Measurements from ENCODE around the gene BIRC2.

BIRC2 gene

DNA sequence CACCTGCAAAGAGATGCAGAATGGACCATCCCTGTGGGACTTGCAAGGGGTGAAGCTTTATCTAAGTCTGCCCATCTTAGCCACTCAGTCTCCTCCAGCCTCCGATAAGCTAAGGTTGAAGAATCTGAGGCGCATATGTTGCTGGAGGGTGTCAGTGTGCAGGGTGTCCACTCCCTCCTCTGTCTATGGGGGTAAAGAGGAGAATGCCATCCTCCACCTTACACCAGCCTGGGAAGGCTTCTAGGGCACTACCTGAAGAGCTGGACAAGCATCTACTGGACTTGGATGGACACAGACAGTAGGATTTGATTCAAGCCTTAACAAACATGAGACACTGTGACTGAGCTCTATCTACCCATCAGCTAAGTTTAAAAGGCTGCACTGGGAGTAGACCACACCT, 59.1 kb downstream of the BIRC2 start:
- DNase-seq, result no peak

DNA sequence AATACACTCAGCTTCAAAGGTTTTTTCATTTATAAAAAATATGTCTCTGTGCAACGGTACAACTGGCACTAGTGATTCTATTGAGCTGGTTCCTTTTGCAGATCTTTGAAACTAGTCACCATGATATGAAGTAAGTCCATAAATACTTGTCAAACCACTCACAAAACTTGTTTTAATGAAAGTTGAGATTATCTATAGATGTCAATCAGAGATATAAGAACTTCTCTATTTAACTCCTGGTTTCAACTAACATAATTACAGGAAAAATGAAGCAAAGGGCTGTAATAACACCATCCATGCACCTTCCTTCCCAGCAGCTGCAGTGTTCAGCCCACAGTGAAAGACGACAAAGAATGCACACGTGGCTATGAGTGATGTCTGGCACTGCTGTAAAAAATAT, 60.9 kb downstream of the BIRC2 start:
- no peak for DNase-seq

DNA sequence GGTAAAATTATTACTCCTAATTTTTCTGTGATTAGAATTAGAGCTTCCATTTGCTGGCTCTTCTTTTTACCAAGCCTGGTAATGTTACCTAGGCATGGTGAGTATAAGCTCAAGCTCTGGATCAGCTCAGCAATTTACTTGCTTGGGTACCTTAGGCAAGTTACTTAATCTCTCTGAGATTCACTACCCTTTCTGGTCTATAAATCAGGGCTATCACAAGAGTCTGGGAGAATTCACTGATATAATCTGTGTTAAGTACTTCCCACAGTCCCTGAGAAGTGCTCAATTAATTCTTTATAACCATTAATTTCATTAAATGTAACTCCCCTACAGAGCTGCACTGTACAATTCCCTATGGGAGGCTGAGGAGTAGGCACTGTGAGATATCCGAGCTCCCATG, 61.3 kb downstream of the BIRC2 start:
- no peak for DNase-seq

DNA sequence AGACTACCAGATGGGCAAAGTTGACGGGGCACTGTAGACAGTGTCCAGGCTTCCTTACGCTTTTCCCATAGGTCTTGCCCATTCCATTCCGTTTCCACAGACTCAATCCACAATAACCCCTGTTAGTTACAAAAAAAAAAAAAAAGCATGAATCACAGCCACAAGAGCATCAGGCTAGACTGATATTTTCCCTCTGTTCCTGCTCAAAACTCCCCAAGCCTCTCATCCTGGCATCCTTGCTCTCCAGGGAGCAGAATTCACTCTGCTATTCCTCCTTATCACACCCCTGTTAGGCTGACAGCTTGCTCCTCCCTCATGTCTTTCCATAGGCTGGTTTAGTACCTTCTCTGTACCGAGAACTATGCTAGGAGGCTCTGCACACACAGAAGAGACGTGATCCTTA, 63.4 kb downstream of the BIRC2 start:
- no peak for DNase-seq

DNA sequence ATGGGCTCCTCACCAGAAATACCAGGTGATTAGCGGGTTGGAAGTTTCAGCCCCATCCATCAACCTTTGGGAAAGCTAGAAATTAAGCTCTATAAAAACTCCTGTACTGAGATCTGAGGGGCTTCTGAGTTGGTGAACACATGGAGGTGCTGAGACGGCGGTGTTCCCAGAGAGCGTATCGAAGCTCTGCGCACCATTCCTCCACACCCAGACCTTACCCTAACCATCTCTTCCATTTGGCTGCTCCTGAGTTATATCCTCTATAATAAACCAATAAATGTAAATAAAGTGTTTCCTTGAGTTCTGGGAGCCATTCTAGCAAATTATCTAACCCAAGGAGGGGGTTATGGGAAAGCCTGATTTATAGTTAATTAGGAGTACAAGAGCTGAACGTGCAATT, 64.1 kb downstream of the BIRC2 start:
- no peak for DNase-seq

DNA sequence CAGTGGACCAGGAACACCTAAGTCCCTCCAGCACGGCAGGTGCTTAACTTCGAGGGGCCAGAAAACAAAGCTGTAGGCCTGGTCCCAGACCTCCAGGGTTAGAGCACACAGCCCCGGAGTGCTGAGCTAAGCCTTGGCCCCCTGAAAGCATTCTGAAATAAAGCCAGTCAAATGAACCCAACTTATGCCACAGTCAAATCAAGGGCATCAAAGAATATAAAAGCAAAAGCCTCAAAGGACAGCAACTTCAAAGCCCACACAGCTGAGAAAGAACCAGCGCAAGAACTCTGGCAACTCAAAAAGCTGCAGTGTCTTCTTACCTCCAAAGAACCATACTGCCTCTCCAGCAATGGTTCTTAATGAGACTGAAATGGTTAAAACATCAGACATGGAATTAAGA, 66.5 kb downstream of the BIRC2 start:
- no peak for DNase-seq

DNA sequence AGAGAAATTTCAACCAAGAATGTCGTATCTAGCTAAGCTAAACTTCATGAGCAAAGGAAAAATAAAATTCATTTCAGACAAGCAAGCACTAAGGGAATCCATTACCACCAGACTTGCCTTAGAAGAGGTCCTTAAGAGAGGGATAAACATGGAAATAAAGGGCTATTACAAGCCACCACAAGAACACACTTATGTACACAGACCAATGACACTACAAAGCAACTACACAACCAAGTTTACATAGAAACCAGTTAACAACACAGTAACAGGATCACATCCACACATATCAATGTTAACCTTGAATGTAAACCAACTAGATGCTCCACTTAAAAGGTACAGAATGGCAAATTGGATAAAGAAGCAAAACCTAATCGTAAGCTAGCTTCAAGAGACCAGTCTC, 67.5 kb downstream of the BIRC2 start:
- DNase-seq, result no peak

DNA sequence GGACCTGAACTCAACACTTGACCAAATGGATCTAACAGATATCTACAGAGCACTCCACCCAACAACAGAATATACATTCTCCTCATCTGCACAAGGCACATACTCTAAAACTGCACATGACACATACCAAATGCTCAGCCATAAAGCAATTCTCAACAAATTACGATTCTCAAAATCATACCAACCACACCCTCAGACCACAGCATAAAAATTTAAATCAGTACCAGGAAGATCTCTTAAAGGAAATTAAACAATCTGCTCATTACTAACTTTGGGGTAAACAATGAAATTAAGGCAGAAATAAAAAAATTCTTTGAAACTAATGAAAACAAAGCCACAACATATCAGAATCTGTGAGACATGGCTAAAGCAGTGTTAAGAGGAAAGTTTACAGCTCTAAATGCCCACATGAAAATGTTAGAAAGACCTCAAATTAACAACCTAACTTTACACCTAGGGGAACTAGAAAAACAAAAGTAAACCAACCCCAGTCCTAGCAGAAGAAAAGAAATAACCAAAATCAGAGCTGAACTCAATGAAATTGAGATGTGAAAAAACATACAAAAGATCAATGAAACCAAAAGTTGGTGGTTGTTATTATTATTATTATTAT, 68.4 kb downstream of the BIRC2 start:
- DNase-seq, result no peak

DNA sequence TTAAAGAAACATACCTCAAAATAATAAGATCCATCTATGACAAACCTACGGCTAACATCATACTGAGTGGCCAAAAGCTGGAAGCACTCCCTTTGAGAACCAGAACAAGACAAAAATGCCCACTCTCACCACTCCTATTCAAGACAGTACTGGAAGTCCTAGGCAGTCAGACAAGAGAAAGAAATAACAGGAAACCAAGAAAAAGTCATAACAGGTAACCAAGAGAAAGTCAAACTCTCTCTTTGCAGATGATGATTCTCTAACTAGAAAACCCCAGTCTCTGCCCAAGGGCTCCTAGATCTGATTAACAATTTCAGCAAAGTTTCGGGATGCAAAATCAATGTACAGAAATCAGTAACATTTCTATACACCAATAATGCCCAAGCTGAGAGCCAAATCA, 70.0 kb downstream of the BIRC2 start:
- DNase-seq, result no peak

DNA sequence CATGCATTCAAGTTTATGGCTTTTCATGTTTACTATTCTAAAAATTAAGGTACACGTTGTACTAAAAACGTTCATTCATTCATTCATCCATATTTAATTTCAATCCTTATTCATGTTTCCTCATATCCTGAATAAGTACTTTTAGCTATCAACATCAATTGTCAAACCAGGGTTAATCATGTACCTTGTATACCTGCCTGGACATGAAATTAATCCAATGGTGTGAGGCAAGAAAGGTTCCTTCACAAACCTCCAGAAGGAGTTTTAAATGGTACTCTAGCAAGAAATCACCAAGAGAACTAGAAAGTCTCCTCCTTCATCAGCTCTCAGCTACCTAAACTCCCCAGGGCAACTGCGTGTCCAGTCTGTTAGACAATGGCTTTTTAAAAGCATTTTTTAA, 72.2 kb downstream of the BIRC2 start:
- no peak for DNase-seq

DNA sequence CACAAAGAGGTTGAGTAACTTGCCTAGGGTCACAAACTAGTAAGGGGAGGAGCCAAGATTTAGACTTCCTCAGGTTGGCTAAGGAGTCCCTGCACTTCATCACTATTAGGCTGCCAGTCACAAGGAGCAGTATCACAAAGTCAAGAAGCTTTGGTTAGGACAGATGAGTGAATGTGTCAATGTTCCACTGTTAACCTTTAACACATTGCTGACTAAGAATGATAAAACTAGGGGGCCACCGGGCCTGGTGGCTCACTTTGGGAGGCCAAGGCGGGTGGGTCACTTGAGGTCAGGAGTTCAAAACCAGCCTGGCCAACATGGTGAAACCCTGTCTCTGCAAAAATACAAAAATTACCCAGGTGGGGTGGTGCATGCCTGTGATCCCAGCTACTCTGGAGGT, 73.5 kb downstream of the BIRC2 start:
- no peak for DNase-seq

DNA sequence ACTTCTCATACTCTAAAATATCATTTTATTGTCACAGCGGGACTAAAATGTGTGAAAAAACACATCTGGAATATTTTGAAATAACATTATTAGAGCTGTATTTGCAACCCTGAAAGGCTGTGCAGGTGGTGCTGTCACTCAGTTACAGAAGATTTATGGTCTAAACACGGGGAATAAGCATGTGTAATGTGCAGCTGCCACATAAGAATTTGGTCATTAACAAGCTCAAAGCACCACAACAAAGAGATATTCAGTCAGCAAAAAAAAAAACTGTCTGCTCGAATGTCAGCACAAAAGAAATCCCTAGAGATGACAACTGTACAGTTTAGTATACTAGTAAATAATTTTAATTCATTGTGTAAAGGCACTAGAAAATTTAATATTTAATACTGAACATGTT, 74.2 kb downstream of the BIRC2 start:
- peak; percentile 74 for DNase-seq

DNA sequence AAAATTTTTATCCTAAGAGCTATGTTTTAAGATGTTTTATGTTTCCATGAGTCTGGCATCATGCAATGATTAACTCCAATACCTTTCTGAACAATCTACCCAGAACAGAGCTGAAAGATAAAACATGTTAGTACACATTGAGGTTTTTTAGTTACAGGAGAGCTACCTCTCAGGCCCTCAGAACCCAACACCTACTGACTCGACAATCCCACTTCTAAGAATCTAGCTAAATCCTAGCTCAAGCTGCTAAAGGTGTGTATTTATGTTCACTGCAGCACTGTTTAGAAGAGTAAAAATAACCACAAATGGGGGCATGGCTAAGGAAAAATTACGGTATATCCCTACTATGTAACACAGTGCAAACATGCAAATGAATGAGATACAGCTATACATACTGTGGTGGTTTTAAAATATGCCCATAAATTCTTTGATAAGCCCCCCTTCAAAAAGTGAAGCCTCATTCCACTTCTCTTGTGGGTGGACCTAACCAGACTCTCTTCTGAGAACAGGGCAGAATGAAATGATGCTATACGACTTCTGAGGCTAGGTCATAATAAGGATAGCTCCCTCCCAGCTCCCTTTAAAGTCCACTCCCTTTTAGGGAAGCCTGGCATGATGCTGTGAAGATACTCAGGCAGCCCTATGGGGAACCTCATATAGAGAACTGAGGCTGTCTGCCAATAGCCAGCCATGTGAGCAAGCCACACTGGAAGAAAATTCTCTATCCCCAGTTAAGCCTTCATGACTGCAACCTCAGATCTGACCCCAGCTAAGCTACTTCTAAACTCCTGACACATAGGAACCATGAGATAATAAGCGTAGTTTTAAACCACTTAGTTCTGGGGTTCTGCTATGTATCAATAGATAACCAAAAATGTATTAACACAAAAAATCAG, 76.1 kb downstream of the BIRC2 start:
- DNase-seq, result no peak

DNA sequence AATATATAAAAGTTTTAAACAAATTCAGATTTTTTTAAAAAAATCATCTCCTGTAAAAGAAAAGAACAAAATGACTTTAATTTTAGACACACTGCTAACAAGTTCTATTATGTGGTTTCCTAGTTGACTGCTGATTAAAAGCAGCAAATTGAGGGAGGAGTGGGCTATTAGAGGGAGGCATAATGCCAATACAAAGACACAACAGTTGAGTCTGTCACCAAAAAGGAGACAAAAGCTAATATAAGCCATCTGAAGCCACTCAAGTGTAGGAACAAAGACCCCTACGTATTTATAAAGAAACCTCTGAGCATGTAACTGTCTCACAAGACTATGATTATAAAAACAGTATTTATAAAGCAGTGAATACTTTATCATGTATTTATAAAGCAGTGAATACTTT, 76.9 kb downstream of the BIRC2 start:
- DNase-seq, result no peak

DNA sequence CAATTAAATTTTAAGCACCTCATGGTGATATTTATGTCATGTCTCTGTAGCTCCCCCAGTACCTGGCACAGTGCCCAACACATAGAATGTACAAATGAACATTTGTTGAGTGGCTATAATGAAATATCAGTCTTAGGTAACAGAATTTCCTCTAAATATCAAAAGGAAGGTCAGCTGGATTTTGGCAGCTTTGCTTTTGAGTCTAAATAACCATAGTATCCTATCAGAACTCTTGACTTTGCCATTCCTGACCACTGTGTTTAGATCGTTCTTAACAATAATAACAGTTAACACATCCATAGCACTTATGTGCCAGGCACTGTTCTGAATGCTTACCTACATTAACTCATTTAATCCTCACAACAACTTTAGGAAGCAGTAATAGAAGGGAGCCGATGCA, 79.0 kb downstream of the BIRC2 start:
- no peak for DNase-seq

DNA sequence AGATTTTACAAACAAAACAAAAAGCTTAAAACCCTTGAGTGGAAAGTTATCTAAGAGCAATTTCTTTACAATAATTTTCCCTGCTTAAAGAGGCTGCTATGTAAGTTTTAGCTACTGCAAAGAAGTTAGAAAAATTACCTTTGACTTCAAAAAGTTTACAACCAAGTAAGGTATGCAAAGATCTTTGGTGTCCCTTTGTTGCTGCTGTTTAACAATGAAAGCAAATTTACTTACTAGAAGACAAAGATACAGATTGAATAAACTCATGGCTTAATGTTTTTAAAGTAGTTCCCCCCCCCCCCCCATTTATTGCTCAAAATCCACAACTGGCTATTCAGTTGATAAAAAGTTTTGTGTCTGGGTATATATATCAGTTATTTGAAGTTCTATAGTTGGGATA, 79.6 kb downstream of the BIRC2 start:
- DNase-seq, result no peak

DNA sequence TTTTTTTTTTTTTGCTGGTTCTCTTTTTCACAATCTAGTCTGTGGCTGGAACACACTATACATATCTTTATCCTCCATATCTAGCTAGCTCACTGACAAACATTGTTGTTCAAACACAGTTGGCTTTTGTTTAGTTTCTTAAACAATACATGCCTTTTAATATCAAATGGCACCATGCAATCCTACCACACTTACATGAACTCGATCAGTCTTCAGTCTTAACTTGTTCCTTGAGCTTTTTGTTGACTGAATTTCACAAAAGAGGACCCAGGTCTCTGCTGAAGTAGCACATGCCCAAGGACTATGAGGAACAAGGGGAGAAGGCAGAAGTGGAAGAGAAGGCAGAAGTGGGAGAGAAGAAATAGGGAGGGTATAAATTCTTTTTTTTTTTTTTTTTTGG, 80.1 kb downstream of the BIRC2 start:
- peak; percentile 7 for DNase-seq
